GM12878 (cell line): Measurements from ENCODE around the gene GALK1. TPM values are rescaled to one million over a fixed set of nuclear protein-coding genes. Genes with fewer than 3 reads are reported as not detected.
A peak's percentile ranks its signal among the peaks of the same experiment; 100 is the strongest.

Experiments used
- ATAC-seq: fragments of 200-7000 bp; cut with Tn5 transposase; 3 replicates; pipeline ENCODE4 v1.9.1; 2020; ENCODE audit warnings: mild to moderate bottlenecking, moderate library complexity
- BruUV-seq: library from RNA; stranded (reverse); fragments of 400-500 nt; replicated peaks from 2 replicates; lab custom pipeline; 2021; lab: Mats Ljungman, UMichigan
- CTCF ChIA-PET: fragments of 300-600 bp; sonication (Branson Sonifier 250); formaldehyde crosslinking; extraction: SDS; loops from one replicate; lab custom pipeline; 2021; ENCODE audit warnings: inconsistent platforms; lab: Yijun Ruan, JAX
- POLR2A ChIA-PET: fragments of 350-600 bp; formaldehyde crosslinking; extraction: SDS; loops from one replicate; lab custom pipeline; 2021; ENCODE audit warnings: inconsistent platforms; lab: Charles Lee
- RAD21 ChIA-PET: fragments of 300-600 bp; sonication (Branson Sonifier 250); formaldehyde crosslinking; loops from one replicate; lab custom pipeline; 2023; ENCODE audit warnings: antibody characterized with exemption; ENCODE audit not compliant: unreplicated experiment; lab: Charles Lee
- SMC1A ChIA-PET: fragments of 300-600 bp; sonication (Branson Sonifier 250); formaldehyde crosslinking; loops from one replicate; lab custom pipeline; 2023; ENCODE audit not compliant: unreplicated experiment, uncharacterized antibody; lab: Charles Lee
- DNase-seq: peaks from one replicate; pipeline ENCODE4 v3.0.0-alpha.2; 2011; ENCODE audit warnings: low read depth, low spot score
- FAIRE-seq: peaks from 3 replicates; lab custom pipeline; 2011; peaks lifted over from hg19 to GRCh38; lab: Jason Lieb, UNC
- H2AFZ ChIP-seq: 2 replicates; pipeline ENCODE4 v1.6.0; 2011; ENCODE audit warnings: low read depth, low read length, control low read depth; ENCODE audit not compliant: control insufficient read depth
- H3K27ac ChIP-seq: 2 replicates; pipeline ENCODE4 v1.5.1; 2011; ENCODE audit warnings: control low read depth; ENCODE audit not compliant: control insufficient read depth, insufficient read depth
- H3K27me3 ChIP-seq, 2 experiments: replicated peaks in 1 of 2; 2 replicates each; pipeline versions ENCODE4 v1.6.0 to v1.6.1; 2011; ENCODE audit warnings: low read length in 1 of 2; ENCODE audit not compliant: control insufficient read depth in 2 of 2, insufficient read depth in 2 of 2
- H3K36me3 ChIP-seq, 2 experiments: 2 replicates each; pipeline ENCODE4 v1.5.1; 2011; ENCODE audit warnings: low read length in 1 of 2; ENCODE audit not compliant: control insufficient read depth in 2 of 2, insufficient read depth in 2 of 2
- H3K4me1 ChIP-seq: 2 replicates; pipeline ENCODE4 v1.6.1; 2011; ENCODE audit warnings: mild to moderate bottlenecking, low read length, moderate library complexity, mixed read lengths; ENCODE audit not compliant: control insufficient read depth, insufficient read depth
- H3K4me2 ChIP-seq: 2 replicates; pipeline ENCODE4 v1.6.0; 2011; ENCODE audit warnings: control low read depth; ENCODE audit not compliant: control insufficient read depth, insufficient read depth
- H3K4me3 ChIP-seq: fragments of 200-600 bp; sonication (generic); 2 replicates; pipeline ENCODE4 v1.5.1; 2016
- H3K79me2 ChIP-seq: 2 replicates; pipeline ENCODE4 v1.6.0; 2011; ENCODE audit warnings: low read length; ENCODE audit not compliant: control insufficient read depth, insufficient read depth
- H3K9ac ChIP-seq: 2 replicates; pipeline ENCODE4 v1.8.0; 2011; ENCODE audit warnings: low read length, control low read depth, mixed read lengths; ENCODE audit not compliant: control insufficient read depth, insufficient read depth
- H3K9me3 ChIP-seq: replicated peaks from 3 replicates; pipeline ENCODE4 v1.5.1; 2011; ENCODE audit warnings: mild to moderate bottlenecking, low read length; ENCODE audit not compliant: control insufficient read depth, insufficient read depth
- H4K20me1 ChIP-seq: 2 replicates; pipeline ENCODE4 v1.6.0; 2011; ENCODE audit not compliant: control insufficient read depth, insufficient read depth
- BHLHE40 ChIP-seq, 2 experiments: fragments of 450-650 bp in 1 of 2; IDR thresholded peaks; 2 replicates each; pipeline ENCODE4 v1.6.1; 2011 to 2017; ENCODE audit warnings: low read depth in 2 of 2, borderline replicate concordance in 1 of 2, improper control_type of control experiment in 1 of 2, low read length in 1 of 2, mild to moderate bottlenecking in 1 of 2
- CHD1 ChIP-seq: IDR thresholded peaks from 2 replicates; pipeline ENCODE4 v1.6.1; 2012; ENCODE audit warnings: low read depth, low read length, improper control_type of control experiment
- ESRRA ChIP-seq: IDR thresholded peaks from 2 replicates; pipeline ENCODE4 v1.6.1; 2012; ENCODE audit warnings: mild to moderate bottlenecking, low read length, improper control_type of control experiment
- HSF1 ChIP-seq: fragments of 150-350 bp; IDR thresholded peaks from 2 replicates; pipeline ENCODE4 v1.6.1; 2014; ENCODE audit warnings: mild to moderate bottlenecking, low read depth, low read length
- IRF3 ChIP-seq: fragments of 450-650 bp; IDR thresholded peaks from 2 replicates; pipeline ENCODE4 v1.6.1; 2014; ENCODE audit warnings: mild to moderate bottlenecking
- JUNB ChIP-seq: IDR thresholded peaks from 2 replicates; pipeline ENCODE4 v1.6.1; 2016; ENCODE audit warnings: antibody characterized with exemption, mild to moderate bottlenecking
- LARP7 ChIP-seq: fragments of 450-650 bp; IDR thresholded peaks from 2 replicates; pipeline ENCODE4 v1.6.1; 2017; ENCODE audit warnings: mild to moderate bottlenecking
- NFIC ChIP-seq: IDR thresholded peaks from 2 replicates; pipeline ENCODE4 v1.6.1; 2012; ENCODE audit warnings: low read depth, mild to moderate bottlenecking, inconsistent platforms, low read length, moderate library complexity
- NR2F1 ChIP-seq: fragments of 450-650 bp; conservative IDR thresholded peaks from 2 replicates; pipeline ENCODE4 v1.6.1; 2017; ENCODE audit warnings: mild to moderate bottlenecking
- SMARCA5 ChIP-seq: fragments of 450-650 bp; IDR thresholded peaks from 2 replicates; pipeline ENCODE4 v1.6.1; 2017; ENCODE audit warnings: mild to moderate bottlenecking
- SP1 ChIP-seq: IDR thresholded peaks from one replicate; pipeline ENCODE4 v1.6.1; 2011; ENCODE audit warnings: low read depth, low read length
- SPI1 ChIP-seq: IDR thresholded peaks from 2 replicates; pipeline ENCODE4 v1.6.1; 2011; ENCODE audit warnings: low read depth, mild to moderate bottlenecking, low read length, moderate library complexity, borderline replicate concordance; ENCODE audit not compliant: insufficient read depth
- STAT1 ChIP-seq: fragments of 450-650 bp; conservative IDR thresholded peaks from 2 replicates; pipeline ENCODE4 v1.6.1; 2014; ENCODE audit warnings: antibody characterized with exemption, mild to moderate bottlenecking
- WGBS: methylation state at CpG from one replicate; pipeline ENCODE4 v1.1.6; 2016; ENCODE audit warnings: low lambda C conversion rate; ENCODE audit not compliant: insufficient replicate concordance, insufficient coverage; ENCODE audit errors: missing lambda C conversion rate; 5-methylcytosine and 5-hydroxymethylcytosine counted together
- in situ Hi-C: fragments of 300-500 bp; cut with MboI; formaldehyde crosslinking; loops from 9 replicates; pipeline ENCODE4 v1.14.3; 2018; ENCODE audit warnings: mixed read lengths
- intact Hi-C: fragments of 100-400 bp; cut with micrococcal nuclease; formaldehyde crosslinking; loops from one replicate; pipeline ENCODE4 v1.14.2; 2022; ENCODE audit not compliant: unreplicated experiment
- polyA plus RNA-seq, 11 experiments: library from polyadenylated mRNA; depleted of rRNA in 4 of 11; unstranded in 6 of 11; stranded (reverse) in 5 of 11; fragments of >200 nt; fragmentation: Nextera tagmentation in 4 of 11; fragmentation: Illumina TruSeq in 1 of 11; extraction: Ambion mirVana in 4 of 11; extraction: Trizol in 1 of 11; gene quantifications; 1 replicate in 1 of 11; 2 replicates in 10 of 11; pipeline versions ENCODE4 v1.2.1 to v1.2.3, GENCODE V29; 2011 to 2016; ENCODE audit warnings: inconsistent platforms in 2 of 11, missing spikeins in 2 of 11, low read depth in 1 of 11
- total RNA-seq, 4 experiments: library from RNA; depleted of rRNA in 3 of 4; stranded (reverse); fragments of >200 nt in 3 of 4; fragmentation: Illumina TruSeq in 1 of 4; extraction: Trizol in 1 of 4; gene quantifications; 2 replicates each; pipeline versions ENCODE4 v1.2.1 to v1.2.3, GENCODE V29; 2013 to 2021
- TF ChIP-seq, protein P1 (sequence below): fragments of 450-650 bp; formaldehyde crosslinking; IDR thresholded peaks from 2 replicates; pipeline ENCODE4 v1.5.0; 2022; ENCODE audit warnings: mild to moderate bottlenecking, missing genetic modification characterization
- TF ChIP-seq, protein P2 (sequence below): IDR thresholded peaks from 2 replicates; pipeline ENCODE4 v1.6.1; 2011; ENCODE audit warnings: borderline replicate concordance, low read depth, mild to moderate bottlenecking, moderate library complexity, mixed read lengths, low read length; ENCODE audit not compliant: insufficient read depth; ENCODE audit errors: extremely low read length

Gene GALK1
- total and polyA plus RNA-seq, 10 of the 15 experiments (the other 5 are each of a cell fraction or from before 2014, with no cell fraction given): 0.21 to 43.8 (median 21.4) TPM

GRCh38 chr17:75738218-75738802 lies 26.7 kb downstream of the GALK1 start:
- no peak overlapping the region for H3K4me2 ChIP-seq
- peaks cover 7% of the 10 kb centered on the region for H3K4me1 ChIP-seq
- RAD21 ChIA-PET: interaction anchor here (0.6 to 1.8 kb wide), 7 partner anchors 9 to 93 kb away, joined by 3 to 9 read pairs (median 4); a partner anchor contains a TSS
- SMC1A ChIA-PET: interaction anchor here (0.6 to 2.8 kb wide), 7 partner anchors 10 to 284 kb away, joined by 3 to 18 read pairs (median 3); a partner anchor contains a TSS
- no peaks in the 10 kb centered on the region for H4K20me1 ChIP-seq
- FAIRE-seq (no peak), ATAC-seq (peak; percentile 80), DNase-seq (no peak)
- no TSS peak for BruUV-seq
- H3K27me3 ChIP-seq: no peaks in the 10 kb centered on the region
- no peaks in the 10 kb centered on the region for H3K36me3 ChIP-seq
- CTCF ChIA-PET: interaction anchor here (0.7 to 6.0 kb wide), 12 partner anchors 9 to 138 kb away, joined by 3 to 48 read pairs (median 5); partner anchors contain the start of gene SMIM5
- no peak overlapping the region for H3K4me3 ChIP-seq
- H2AFZ ChIP-seq: peak overlapping the region; percentile 47
- H3K9ac ChIP-seq: no peak overlapping the region
- POLR2A ChIA-PET: interaction anchor here (0.6 to 1.2 kb wide), 2 partner anchors 10 to 39 kb away, joined by 3 to 5 read pairs; no protein-coding TSS in a partner anchor
- no peak overlapping the region for H3K27ac ChIP-seq
- no peaks in the 10 kb centered on the region for H3K79me2 ChIP-seq
- intact Hi-C loops: no loop called here
- no peaks in the 10 kb centered on the region for H3K9me3 ChIP-seq
- in situ Hi-C loops: no loop called here
- 33% methylated on average over 14 of the region's 14 CpGs for WGBS
- TF ChIP-seq JUNB (no peak), CHD1 (no peak), LARP7 (no peak), BHLHE40 (IDR thresholded peaks at IDR 0.05; ENCODE audit: borderline replicate concordance in 1 of 2, low read depth in 2 of 2, low read length in 1 of 2) (peak in 1 of 2 experiments; percentile 27; a peak in 1 of 4 replicates), SP1 (no peak), IRF3 (no peak), NR2F1 (peak; percentile 75), HSF1 (no peak), STAT1 (no peak), NFIC (no peak), SMARCA5 (no peak), SPI1 (peak; percentile 24; the same call in 1 of the 2 replicates), ESRRA (peak; percentile 25; the same call in 1 of the 2 replicates)
- TF ChIP-seq, protein P1, sequence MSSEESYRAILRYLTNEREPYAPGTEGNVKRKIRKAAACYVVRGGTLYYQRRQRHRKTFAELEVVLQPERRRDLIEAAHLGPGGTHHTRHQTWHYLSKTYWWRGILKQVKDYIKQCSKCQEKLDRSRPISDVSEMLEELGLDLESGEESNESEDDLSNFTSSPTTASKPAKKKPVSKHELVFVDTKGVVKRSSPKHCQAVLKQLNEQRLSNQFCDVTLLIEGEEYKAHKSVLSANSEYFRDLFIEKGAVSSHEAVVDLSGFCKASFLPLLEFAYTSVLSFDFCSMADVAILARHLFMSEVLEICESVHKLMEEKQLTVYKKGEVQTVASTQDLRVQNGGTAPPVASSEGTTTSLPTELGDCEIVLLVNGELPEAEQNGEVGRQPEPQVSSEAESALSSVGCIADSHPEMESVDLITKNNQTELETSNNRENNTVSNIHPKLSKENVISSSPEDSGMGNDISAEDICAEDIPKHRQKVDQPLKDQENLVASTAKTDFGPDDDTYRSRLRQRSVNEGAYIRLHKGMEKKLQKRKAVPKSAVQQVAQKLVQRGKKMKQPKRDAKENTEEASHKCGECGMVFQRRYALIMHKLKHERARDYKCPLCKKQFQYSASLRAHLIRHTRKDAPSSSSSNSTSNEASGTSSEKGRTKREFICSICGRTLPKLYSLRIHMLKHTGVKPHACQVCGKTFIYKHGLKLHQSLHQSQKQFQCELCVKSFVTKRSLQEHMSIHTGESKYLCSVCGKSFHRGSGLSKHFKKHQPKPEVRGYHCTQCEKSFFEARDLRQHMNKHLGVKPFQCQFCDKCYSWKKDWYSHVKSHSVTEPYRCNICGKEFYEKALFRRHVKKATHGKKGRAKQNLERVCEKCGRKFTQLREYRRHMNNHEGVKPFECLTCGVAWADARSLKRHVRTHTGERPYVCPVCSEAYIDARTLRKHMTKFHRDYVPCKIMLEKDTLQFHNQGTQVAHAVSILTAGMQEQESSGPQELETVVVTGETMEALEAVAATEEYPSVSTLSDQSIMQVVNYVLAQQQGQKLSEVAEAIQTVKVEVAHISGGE (CRISPR knock-in tag): no peak
- TF ChIP-seq, protein P2, sequence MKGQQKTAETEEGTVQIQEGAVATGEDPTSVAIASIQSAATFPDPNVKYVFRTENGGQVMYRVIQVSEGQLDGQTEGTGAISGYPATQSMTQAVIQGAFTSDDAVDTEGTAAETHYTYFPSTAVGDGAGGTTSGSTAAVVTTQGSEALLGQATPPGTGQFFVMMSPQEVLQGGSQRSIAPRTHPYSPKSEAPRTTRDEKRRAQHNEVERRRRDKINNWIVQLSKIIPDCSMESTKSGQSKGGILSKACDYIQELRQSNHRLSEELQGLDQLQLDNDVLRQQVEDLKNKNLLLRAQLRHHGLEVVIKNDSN: peak; percentile 76
